T-helper 1 cell treated with Interleukin-12 subunit alpha and Interleukin-12 subunit beta and Interleukin-4 antibody, amounts not matched to agents 30 ng/mL and 1 ng/mL, for 36 hours (primary cell): ENCODE results near the gene NEDD4L. TPM values are rescaled to one million over a fixed set of nuclear protein-coding genes. Genes with fewer than 3 reads are reported as not detected.
"Not testable (repeated sequence)": the region's sequence is repeated elsewhere in the genome, so short reads cannot be mapped to it uniquely, and the experiment has no call there.

Experiments
- intact Hi-C: fragments of 100-400 bp; cut with micrococcal nuclease; formaldehyde crosslinking; loops from one replicate; pipeline ENCODE4 v1.15.1; 2024
- total RNA-seq: library from RNA; stranded (reverse); gene quantifications from 2 replicates; pipeline ENCODE4 v1.2.3, GENCODE V29; 2022

NEDD4L gene
- total RNA-seq, 1 donor from 2014 or later, result 4.3 TPM

DNA sequence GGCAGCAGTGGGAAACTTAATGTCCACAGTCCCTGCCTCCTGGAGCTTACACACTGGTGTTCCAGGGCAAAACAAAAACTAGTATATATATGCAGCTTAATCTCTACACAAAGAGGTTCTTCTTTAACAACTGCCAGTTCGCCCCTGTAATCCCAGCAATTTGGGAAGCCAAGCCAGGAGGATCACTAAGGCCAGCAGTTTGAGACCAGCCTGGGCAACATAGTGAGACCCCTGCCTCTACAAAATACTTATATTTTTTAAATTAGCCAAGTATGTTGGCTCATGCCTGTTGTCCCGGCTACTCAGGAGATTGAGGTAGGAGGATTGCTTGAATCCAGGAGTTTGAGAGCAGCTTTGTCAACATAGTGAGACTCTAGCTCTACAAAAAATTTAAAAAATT lies 17.2 kb upstream of the NEDD4L start:
- intact Hi-C loops, result no loop called here

DNA sequence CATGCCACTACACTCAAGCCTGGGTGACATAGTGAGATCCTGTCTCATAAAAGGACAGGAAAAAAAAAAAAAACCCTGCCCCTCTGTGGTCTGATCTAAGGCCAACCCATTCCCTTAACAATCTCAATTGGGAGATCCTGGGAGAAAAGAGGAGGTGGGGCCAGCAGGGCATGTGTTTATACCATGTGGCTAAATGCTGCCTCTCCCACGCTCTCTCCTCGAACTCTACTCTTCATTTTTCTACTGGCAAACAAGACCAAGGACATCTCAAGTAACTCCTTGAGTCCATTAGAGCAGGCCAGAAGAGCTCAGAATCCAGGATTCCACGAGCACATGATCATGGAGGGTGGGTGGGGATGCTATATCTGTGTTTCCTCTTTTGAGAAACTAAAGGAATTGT lies 16.7 kb upstream of the NEDD4L start:
- intact Hi-C loops, result no loop called here

GRCh38 chr18:58028109-58028784 lies 15.8 kb upstream of the NEDD4L start:
- intact Hi-C loops, result no loop called here

DNA sequence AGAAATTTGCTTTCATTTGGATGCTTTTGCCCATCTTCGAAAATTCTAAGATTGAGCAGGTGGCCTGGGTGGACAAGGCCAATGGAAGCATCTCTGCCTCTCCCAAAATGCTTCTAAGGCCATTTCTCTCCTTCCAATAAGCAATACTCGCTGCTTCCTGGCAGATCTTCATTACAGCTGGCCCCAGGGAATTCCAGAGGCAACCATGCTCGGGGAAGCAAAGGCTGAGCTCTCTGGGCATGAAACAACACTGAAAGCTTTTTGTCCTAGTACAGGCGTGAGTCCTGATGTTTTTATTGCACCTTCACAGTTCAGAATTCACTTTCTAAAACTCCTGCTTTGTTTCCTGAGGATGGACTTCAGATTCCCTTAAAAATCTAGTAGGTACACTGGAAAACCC lies 11.8 kb upstream of the NEDD4L start:
- intact Hi-C loops, result no loop called here

- intact Hi-C loops, result no loop called here
Observed at GRCh38 chr18:58033216-58033615, 10.8 kb upstream of the NEDD4L start.

GRCh38 chr18:58034370-58034769 lies 9.7 kb upstream of the NEDD4L start:
- intact Hi-C loops, result no loop called here

- intact Hi-C loops, result no loop called here
Observed at GRCh38 chr18:58037163-58037562, 6.9 kb upstream of the NEDD4L start.

DNA sequence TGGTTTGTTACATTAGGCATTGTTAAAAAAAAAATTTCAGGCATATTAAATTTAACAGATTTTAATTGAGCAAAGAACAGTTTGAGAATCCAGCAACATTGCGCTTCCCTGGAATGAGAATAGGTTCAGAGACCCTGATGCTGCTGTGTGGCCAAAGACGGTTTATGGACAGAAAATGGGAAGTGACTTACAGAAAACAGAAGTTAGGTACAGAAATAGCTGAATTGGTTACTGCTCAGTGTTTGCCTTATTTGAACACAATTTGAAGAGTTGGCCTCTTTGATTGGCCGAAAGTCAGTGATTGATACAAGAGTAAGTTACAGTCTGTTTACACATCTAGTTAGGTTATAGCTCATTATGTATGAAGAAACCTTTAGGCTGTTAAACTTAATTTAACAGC lies 6.0 kb upstream of the NEDD4L start:
- intact Hi-C loops, result no loop called here

DNA sequence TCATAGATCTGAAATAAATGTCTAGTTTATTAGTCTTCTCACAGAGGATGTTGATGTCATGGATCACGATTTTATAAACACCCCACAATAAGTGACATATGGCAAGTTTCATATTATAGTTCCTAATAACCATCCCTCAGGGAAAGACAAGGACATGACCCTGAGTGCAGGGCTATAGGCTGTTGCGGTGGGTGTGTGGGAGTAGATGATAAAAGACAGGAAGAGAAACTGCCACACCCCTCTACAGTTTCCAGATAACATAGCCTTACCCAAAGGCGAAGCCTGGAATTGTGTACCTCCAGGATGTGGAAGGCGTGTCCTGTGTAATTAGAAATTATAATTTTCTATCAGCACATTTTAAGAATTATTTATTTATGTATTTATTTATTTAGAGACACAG lies 2.4 kb upstream of the NEDD4L start:
- intact Hi-C loops, result loop anchor here (5.0 to 10.0 kb wide), 5 partner anchors 204 to 1093 kb away; partner anchors contain the start of genes MALT1 and SEC11C

- intact Hi-C loops, result loop anchor here (1.0 to 10.0 kb wide), 12 partner anchors 79 to 1092 kb away; partner anchors contain the start of genes MALT1 and SEC11C
Observed at GRCh38 chr18:58042826-58043490, 1.1 kb upstream of the NEDD4L start.

DNA sequence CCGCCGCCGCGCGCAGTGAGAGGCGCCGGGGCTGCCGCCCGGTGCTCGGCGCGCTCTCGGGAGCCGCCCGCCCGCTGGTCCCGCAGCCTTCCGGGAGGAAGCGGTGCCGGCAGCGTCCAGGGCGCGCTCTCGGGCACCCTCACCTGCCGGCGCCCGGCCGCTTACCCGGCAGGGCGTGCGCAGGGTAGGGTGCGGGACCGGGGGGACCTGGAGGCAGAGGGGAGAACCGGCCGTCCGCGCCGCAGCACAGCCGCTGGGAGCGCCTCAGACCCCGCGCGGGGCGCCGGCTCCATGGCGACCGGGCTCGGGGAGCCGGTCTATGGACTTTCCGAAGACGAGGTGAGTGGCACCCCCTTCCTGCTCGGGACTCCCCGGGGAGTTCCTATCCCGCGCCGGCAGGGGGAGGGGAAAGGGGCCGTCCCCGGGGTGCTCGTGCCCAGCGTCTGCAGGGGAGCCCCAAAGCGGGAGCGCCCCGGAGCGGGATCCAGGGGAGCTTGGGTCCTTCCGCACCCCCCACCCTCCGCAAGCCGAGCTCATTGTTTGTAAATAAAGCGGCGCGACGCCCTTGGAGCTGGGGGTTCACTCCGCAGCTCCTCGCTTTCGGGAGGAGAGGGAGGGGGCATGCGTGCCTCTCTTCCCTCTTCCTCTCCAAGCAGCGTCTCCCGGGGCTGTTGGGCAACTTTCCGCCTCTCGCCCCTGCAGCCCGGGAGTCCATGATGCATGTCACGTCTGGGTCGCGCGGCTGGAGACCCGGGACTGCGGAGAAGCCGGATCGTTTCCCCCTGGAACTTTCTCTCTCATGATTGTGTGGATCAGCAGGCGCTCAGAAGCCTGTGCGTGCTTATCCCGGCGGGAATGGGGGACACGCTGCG lies 580 bp downstream of the NEDD4L start:
- intact Hi-C loops, result loop anchor here (5.0 to 10.0 kb wide), 5 partner anchors 207 to 1090 kb away; partner anchors contain the start of genes MALT1 and SEC11C

GRCh38 chr18:58045242-58046092 lies 1.4 kb downstream of the NEDD4L start:
- intact Hi-C loops, result loop anchor here (10.0 kb wide), 2 partner anchors 629 to 1089 kb away; partner anchors contain the start of genes MALT1 and SEC11C

- intact Hi-C loops, result loop anchor here (10.0 kb wide), 2 partner anchors 629 to 1089 kb away; partner anchors contain the start of genes MALT1 and SEC11C
Observed at GRCh38 chr18:58046093-58046793, 2.2 kb downstream of the NEDD4L start.

DNA sequence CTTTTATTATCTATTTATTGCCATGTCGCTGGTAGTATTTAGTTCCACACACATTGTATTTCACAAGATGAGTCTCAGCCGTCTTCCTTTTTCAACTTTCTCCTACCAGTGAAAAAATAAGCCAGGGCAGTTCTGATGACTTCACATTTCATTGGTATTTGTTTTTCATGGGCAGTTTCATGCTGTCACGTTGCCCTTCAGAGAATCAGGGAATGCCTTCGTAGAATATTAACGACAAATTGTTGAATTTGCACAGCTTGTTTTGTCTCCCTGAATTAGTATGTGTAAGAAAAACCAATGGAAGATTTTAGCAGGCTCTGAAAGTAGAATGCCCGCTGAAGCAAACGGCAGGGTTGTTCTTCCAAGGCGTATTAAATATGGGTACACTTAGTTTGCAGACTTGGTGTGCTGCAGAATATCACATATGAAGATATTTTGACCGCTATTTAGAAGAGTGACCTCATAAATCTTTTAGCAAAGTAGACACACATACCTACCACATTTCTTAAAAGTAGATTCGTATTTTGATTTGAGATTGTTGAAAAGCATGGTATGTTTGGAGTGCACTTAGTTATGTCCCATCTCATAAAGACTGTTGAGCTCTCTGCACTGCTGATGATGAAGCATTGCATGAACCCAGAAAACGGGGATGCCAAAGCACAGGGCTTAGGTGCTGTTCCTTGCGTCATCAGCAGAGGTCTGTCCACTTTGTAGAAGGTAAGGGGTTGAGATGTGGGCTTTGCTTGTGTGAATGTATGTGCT lies 2.9 kb downstream of the NEDD4L start:
- intact Hi-C loops, result loop anchor here (10.0 kb wide), 2 partner anchors 628 to 1088 kb away; partner anchors contain the start of genes MALT1 and SEC11C

- intact Hi-C loops, result loop anchor here (10.0 kb wide), 2 partner anchors 627 to 1087 kb away; partner anchors contain the start of genes MALT1 and SEC11C
Observed at GRCh38 chr18:58047556-58047882, 3.5 kb downstream of the NEDD4L start.

DNA sequence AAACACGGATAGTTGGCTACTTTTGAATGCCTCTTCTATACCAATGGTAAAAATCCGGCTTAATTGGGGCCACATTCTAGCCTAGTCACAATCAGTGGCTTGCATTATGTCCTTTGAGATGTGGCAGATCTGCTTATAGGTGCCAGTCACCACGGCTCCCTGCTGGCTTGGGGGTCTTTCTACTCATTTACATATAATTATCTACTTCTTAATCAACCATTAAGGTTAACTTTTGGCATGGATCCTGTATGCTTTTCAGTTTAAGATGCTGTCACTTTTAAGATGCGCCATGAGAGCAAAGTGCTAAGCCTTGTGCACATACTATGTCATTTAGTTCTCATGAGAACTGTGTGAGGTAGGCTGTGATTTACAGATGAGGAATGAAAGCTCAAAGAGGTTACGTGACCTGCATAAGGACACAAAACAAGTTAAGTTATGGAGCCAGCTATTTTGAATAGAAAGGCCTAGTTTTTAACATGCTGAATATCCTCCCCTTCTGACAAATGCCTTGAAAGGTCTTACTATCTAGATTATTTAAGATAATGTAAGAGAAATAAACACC lies 4.1 kb downstream of the NEDD4L start:
- intact Hi-C loops, result loop anchor here (10.0 kb wide), 2 partner anchors 627 to 1087 kb away; partner anchors contain the start of genes MALT1 and SEC11C

- intact Hi-C loops, result loop anchor here (10.0 kb wide), 2 partner anchors 626 to 1086 kb away; partner anchors contain the start of genes MALT1 and SEC11C
Observed at GRCh38 chr18:58049000-58049688, 5.1 kb downstream of the NEDD4L start.

DNA sequence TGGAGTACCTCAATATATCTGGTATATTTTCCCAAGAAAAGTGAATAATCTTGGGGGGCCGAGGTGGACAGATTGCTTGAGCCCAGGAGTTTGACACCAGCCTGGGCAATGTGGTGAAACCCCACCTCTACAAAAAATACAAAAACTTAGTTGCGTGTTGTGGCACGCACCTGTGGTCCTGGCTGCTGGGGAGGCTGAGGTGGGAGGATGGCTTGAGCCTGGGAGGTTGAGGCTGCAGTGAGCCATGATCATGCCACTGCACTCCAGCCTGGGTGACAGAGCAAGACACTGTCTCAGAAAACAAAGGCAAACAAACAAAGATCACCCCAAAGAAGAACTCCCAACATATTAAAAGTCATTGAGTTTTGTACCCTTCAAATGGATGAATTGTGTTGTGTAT lies 6.9 kb downstream of the NEDD4L start:
- intact Hi-C loops, result not testable (repeated sequence)
